MM.1S (cell line): ENCODE data around the gene ACAA1.

Experiments used
- DNase-seq: peaks from one replicate; pipeline ENCODE4 v3.0.0-alpha.2; 2015
- H2AFZ ChIP-seq: fragments of 300-600 bp; sonication (generic); 2 replicates; pipeline ENCODE4 v1.6.0; 2016; ENCODE audit warnings: antibody characterized with exemption, low read length
- H3F3A ChIP-seq: fragments of 300-600 bp; sonication (generic); 2 replicates; pipeline ENCODE4 v1.6.1; 2016; ENCODE audit warnings: mild to moderate bottlenecking, antibody characterized with exemption, low read length, moderate library complexity, mixed read lengths; ENCODE audit not compliant: insufficient read depth
- H3K27ac ChIP-seq: fragments of 300-600 bp; sonication (generic); 2 replicates; pipeline ENCODE4 v1.5.1; 2016; ENCODE audit warnings: mild to moderate bottlenecking, low read length
- H3K27me3 ChIP-seq: fragments of 300-600 bp; sonication (generic); replicated peaks from 2 replicates; pipeline ENCODE4 v1.6.0; 2016; ENCODE audit warnings: low read length; ENCODE audit not compliant: insufficient read depth
- H3K36me3 ChIP-seq: fragments of 300-600 bp; sonication (generic); replicated peaks from 2 replicates; pipeline ENCODE4 v1.6.1; 2016; ENCODE audit warnings: mild to moderate bottlenecking, low read length, mixed read lengths; ENCODE audit not compliant: insufficient read depth
- H3K4me1 ChIP-seq: fragments of 300-600 bp; sonication (generic); 2 replicates; pipeline ENCODE4 v1.6.1; 2016; ENCODE audit warnings: low read length, mixed read lengths
- H3K4me2 ChIP-seq: fragments of 300-600 bp; sonication (generic); 2 replicates; pipeline ENCODE4 v1.6.0; 2016; ENCODE audit warnings: low read depth, low read length
- H3K4me3 ChIP-seq: fragments of 300-600 bp; sonication (generic); 2 replicates; pipeline ENCODE4 v1.5.1; 2016; ENCODE audit warnings: low read length, mixed read lengths
- H3K79me2 ChIP-seq: fragments of 300-600 bp; sonication (generic); 2 replicates; pipeline ENCODE4 v1.6.1; 2016; ENCODE audit warnings: mixed run types, low read length, mixed read lengths
- H3K9ac ChIP-seq: fragments of 300-600 bp; sonication (generic); 2 replicates; pipeline ENCODE4 v1.6.1; 2016; ENCODE audit warnings: low read length, mixed read lengths
- H3K9me2 ChIP-seq: fragments of 300-600 bp; sonication (generic); replicated peaks from 2 replicates; pipeline ENCODE4 v1.6.1; 2016; ENCODE audit warnings: mild to moderate bottlenecking, low read length, mixed read lengths; ENCODE audit not compliant: insufficient read depth
- H3K9me3 ChIP-seq: fragments of 300-600 bp; sonication (generic); replicated peaks from 2 replicates; pipeline ENCODE4 v1.6.1; 2016; ENCODE audit warnings: mild to moderate bottlenecking, low read length, mixed read lengths; ENCODE audit not compliant: insufficient read depth
- H4K20me1 ChIP-seq: fragments of 300-600 bp; sonication (generic); 2 replicates; pipeline ENCODE4 v1.6.1; 2016; ENCODE audit warnings: mild to moderate bottlenecking, low read length, moderate library complexity, mixed read lengths; ENCODE audit not compliant: insufficient read depth
- EZH2 ChIP-seq: fragments of 300-600 bp; sonication (generic); optimal IDR thresholded peaks from 2 replicates; pipeline ENCODE3; 2017; ENCODE audit warnings: low read depth, mild to moderate bottlenecking, antibody characterized with exemption, low read length, mixed read lengths
- EZH2phosphoT487 ChIP-seq: fragments of 300-600 bp; sonication (generic); IDR thresholded peaks from 2 replicates; pipeline ENCODE4 v1.6.1; 2018; ENCODE audit warnings: antibody characterized with exemption, low read length
- TF ChIP-seq, protein P1 (sequence below): fragments of 300-600 bp; sonication (generic); IDR thresholded peaks from 2 replicates; pipeline ENCODE4 v1.5.1; 2016; ENCODE audit warnings: antibody characterized with exemption, low read length, mixed read lengths

The ACAA1 gene

DNA sequence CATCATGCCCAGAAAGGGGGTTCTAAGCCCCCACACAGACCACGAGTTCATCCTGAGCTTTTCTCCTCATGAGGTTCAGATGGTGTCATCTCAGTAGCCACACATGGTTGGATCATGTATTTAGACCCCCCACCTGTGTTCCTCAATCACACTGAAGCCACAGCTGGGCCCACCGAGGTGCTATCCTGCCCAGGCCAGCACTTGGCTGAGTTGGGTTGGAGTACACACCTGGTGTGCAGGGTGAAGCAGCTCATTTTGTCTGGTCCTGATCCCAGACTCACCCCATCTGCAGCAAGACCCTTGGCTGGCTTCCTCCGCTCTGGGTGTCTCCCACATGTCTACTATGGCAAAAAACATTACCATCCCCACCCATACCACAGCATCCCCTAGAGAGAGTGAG, 41.9 kb downstream of the ACAA1 start:
- no peak overlapping the region for H3K9ac ChIP-seq
- H3K4me2 ChIP-seq: no peak overlapping the region
- H2AFZ ChIP-seq: no peak overlapping the region
- H3K79me2 ChIP-seq: no peaks in the 10 kb centered on the region
- TF ChIP-seq EZH2phosphoT487 (no peak), EZH2 (no peak)
- TF ChIP-seq, protein P1, sequence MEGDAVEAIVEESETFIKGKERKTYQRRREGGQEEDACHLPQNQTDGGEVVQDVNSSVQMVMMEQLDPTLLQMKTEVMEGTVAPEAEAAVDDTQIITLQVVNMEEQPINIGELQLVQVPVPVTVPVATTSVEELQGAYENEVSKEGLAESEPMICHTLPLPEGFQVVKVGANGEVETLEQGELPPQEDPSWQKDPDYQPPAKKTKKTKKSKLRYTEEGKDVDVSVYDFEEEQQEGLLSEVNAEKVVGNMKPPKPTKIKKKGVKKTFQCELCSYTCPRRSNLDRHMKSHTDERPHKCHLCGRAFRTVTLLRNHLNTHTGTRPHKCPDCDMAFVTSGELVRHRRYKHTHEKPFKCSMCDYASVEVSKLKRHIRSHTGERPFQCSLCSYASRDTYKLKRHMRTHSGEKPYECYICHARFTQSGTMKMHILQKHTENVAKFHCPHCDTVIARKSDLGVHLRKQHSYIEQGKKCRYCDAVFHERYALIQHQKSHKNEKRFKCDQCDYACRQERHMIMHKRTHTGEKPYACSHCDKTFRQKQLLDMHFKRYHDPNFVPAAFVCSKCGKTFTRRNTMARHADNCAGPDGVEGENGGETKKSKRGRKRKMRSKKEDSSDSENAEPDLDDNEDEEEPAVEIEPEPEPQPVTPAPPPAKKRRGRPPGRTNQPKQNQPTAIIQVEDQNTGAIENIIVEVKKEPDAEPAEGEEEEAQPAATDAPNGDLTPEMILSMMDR: no peak
- H3F3A ChIP-seq: no peaks in the 10 kb centered on the region
- H3K9me3 ChIP-seq: no peaks in the 10 kb centered on the region
- no peak overlapping the region for H3K27ac ChIP-seq
- H3K4me3 ChIP-seq: no peak overlapping the region
- H4K20me1 ChIP-seq: no peaks in the 10 kb centered on the region
- H3K9me2 ChIP-seq: no peaks in the 10 kb centered on the region
- H3K4me1 ChIP-seq: no peaks in the 10 kb centered on the region
- no peak for DNase-seq
- no peaks in the 10 kb centered on the region for H3K36me3 ChIP-seq
- no peaks in the 10 kb centered on the region for H3K27me3 ChIP-seq

DNA sequence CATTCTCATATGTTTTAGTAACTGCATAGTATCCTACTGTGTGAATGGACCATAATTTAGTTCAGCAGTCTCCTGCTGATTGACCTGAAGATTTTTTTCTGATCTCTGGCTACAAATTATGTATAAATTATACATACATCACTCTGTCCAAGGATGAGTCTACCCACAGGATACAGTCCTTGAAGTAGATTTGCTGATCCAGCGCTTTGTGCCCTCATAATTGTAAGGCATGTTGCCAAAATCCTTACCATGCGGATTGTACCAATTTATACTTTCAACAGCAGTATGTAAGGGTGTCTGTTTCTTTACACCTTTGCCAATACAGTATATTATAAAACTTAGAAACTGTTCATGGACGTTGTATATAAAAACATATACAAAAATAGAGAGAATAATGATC, 46.5 kb downstream of the ACAA1 start:
- no peaks in the 10 kb centered on the region for H3K9me2 ChIP-seq
- no peak overlapping the region for H3K4me3 ChIP-seq
- H3K4me1 ChIP-seq: no peaks in the 10 kb centered on the region
- H3K27ac ChIP-seq: no peak overlapping the region
- H3F3A ChIP-seq: no peaks in the 10 kb centered on the region
- H3K27me3 ChIP-seq: no peaks in the 10 kb centered on the region
- no peak overlapping the region for H2AFZ ChIP-seq
- H3K79me2 ChIP-seq: no peaks in the 10 kb centered on the region
- no peaks in the 10 kb centered on the region for H4K20me1 ChIP-seq
- no peaks in the 10 kb centered on the region for H3K9me3 ChIP-seq
- no peak overlapping the region for H3K4me2 ChIP-seq
- no peak overlapping the region for H3K9ac ChIP-seq
- no peak for TF ChIP-seq EZH2phosphoT487
- TF ChIP-seq, protein P1: no peak
- TF ChIP-seq EZH2: no peak
- H3K36me3 ChIP-seq: no peaks in the 10 kb centered on the region
- DNase-seq: no peak

DNA sequence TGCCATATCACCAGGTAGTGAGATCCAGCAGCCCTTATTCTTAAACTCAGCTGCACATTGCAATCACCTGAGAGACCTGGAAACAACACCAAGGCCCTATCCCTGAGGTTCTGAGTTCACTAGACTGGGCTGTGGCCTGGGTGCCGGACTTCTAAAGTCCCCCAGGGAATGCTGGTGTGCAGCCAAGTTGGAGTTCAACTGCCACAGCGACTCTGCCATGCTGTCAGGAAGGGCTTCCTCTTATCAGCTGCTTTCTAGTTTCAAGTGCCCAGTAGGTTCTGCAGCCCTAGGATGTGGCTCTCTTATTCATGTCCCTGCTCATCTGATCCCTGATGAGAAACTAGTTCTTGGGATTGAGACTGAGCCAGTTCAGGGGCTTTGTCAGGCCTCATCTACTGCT, 47.8 kb downstream of the ACAA1 start:
- H3K36me3 ChIP-seq: no peaks in the 10 kb centered on the region
- no peak overlapping the region for H3K27ac ChIP-seq
- no peaks in the 10 kb centered on the region for H3K9me3 ChIP-seq
- DNase-seq: no peak
- no peaks in the 10 kb centered on the region for H3K79me2 ChIP-seq
- H3F3A ChIP-seq: no peaks in the 10 kb centered on the region
- no peaks in the 10 kb centered on the region for H4K20me1 ChIP-seq
- no peak overlapping the region for H3K4me3 ChIP-seq
- no peaks in the 10 kb centered on the region for H3K27me3 ChIP-seq
- no peaks in the 10 kb centered on the region for H3K4me1 ChIP-seq
- H2AFZ ChIP-seq: no peak overlapping the region
- H3K9me2 ChIP-seq: no peaks in the 10 kb centered on the region
- H3K4me2 ChIP-seq: no peak overlapping the region
- TF ChIP-seq EZH2 (no peak), EZH2phosphoT487 (no peak)
- TF ChIP-seq, protein P1: no peak
- no peak overlapping the region for H3K9ac ChIP-seq
